Measurements from ENCODE around the gene ADARB2.
A peak's percentile ranks its signal among the peaks of the same experiment; 100 is the strongest.

- TF ChIP-seq, protein P1, sequence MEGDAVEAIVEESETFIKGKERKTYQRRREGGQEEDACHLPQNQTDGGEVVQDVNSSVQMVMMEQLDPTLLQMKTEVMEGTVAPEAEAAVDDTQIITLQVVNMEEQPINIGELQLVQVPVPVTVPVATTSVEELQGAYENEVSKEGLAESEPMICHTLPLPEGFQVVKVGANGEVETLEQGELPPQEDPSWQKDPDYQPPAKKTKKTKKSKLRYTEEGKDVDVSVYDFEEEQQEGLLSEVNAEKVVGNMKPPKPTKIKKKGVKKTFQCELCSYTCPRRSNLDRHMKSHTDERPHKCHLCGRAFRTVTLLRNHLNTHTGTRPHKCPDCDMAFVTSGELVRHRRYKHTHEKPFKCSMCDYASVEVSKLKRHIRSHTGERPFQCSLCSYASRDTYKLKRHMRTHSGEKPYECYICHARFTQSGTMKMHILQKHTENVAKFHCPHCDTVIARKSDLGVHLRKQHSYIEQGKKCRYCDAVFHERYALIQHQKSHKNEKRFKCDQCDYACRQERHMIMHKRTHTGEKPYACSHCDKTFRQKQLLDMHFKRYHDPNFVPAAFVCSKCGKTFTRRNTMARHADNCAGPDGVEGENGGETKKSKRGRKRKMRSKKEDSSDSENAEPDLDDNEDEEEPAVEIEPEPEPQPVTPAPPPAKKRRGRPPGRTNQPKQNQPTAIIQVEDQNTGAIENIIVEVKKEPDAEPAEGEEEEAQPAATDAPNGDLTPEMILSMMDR (tag by site-specific recombination; IDR thresholded peaks at IDR 0.05) = peak; percentile 79
- TF ChIP-seq YY1 (tag by site-specific recombination; IDR thresholded peaks at IDR 0.05) = no peak
- no peak for TF ChIP-seq ZNF629 (tag by site-specific recombination; IDR thresholded peaks at IDR 0.05)
- no peak for TF ChIP-seq ZNF510 (tag by site-specific recombination; IDR thresholded peaks at IDR 0.05; ENCODE audit: insufficient replicate concordance)
- TF ChIP-seq ZBTB7A (tag by site-specific recombination; IDR thresholded peaks at IDR 0.05; ENCODE audit: low read depth) = no peak
- no peak for TF ChIP-seq ZNF416 (tag by site-specific recombination; IDR thresholded peaks at IDR 0.05)
- TF ChIP-seq ZNF302 (tag by site-specific recombination; IDR thresholded peaks at IDR 0.05; ENCODE audit: low read depth) = no peak
- peak; percentile 86 for TF ChIP-seq ZBTB11 (tag by site-specific recombination; conservative IDR thresholded peaks at IDR 0.05; ENCODE audit: low read depth)
Observed at GRCh38 chr10:1420661-1421362, 316.5 kb downstream of the ADARB2 start.
